ENCODE data around the gene CHST12. TPM values are rescaled to one million over a fixed set of nuclear protein-coding genes. Genes with fewer than 3 reads are reported as not detected.

Gene CHST12
- total and polyA plus RNA-seq, 10 of the 15 experiments (the other 5 are each of a cell fraction or from before 2014, with no cell fraction given): 0.05 to 14.2 (median 3.3) TPM

GRCh38 chr7:2411049-2411448, 7.6 kb downstream of the CHST12 start:
- Histone ChIP-seq H3K27ac (ENCODE audit: control insufficient read depth, insufficient read depth) (no peak overlapping the region), H2AFZ (ENCODE audit: control insufficient read depth, low read depth, low read length) (no peak overlapping the region), H3K79me2 (ENCODE audit: control insufficient read depth, insufficient read depth, low read length) (peaks cover 21% of the 10 kb centered on the region), H3K27me3 (replicated peaks in 1 of 2; ENCODE audit: control insufficient read depth in 2 of 2, insufficient read depth in 2 of 2, low read length in 1 of 2) (no peaks in the 10 kb centered on the region), H3K9me3 (replicated peaks; ENCODE audit: control insufficient read depth, insufficient read depth, low read length) (no peaks in the 10 kb centered on the region), H3K4me3 (no peak overlapping the region), H4K20me1 (ENCODE audit: control insufficient read depth, insufficient read depth) (no peaks in the 10 kb centered on the region; the same call in 1 of the 2 replicates), H3K4me2 (ENCODE audit: control insufficient read depth, insufficient read depth) (no peak overlapping the region), H3K9ac (ENCODE audit: control insufficient read depth, insufficient read depth, low read length) (no peak overlapping the region), H3K36me3 (ENCODE audit: control insufficient read depth in 2 of 2, insufficient read depth in 2 of 2, low read length in 1 of 2) (peaks cover 0 to 6% of the 10 kb centered on the region in 2 experiments; a peak in 1 of 4 replicates), H3K4me1 (ENCODE audit: control insufficient read depth, insufficient read depth, low read length) (peaks cover 28% of the 10 kb centered on the region)
- in situ Hi-C loops (cut with MboI): no loop called here
- FAIRE-seq: no peak
- no peak for TF ChIP-seq RFX5 (IDR thresholded peaks at IDR 0.05; ENCODE audit: low read depth, low read length)
- no peak for TF ChIP-seq PRDM15 (CRISPR knock-in tag; IDR thresholded peaks at IDR 0.05)
- no peak for TF ChIP-seq RAD51 (IDR thresholded peaks at IDR 0.05)
- no peak for TF ChIP-seq NR2C2 (IDR thresholded peaks at IDR 0.05; ENCODE audit: borderline replicate concordance, control insufficient read depth, insufficient read length, low read depth)
- no peak for DNase-seq (ENCODE audit: low read depth, low spot score)
- WGBS (ENCODE audit: insufficient coverage, insufficient replicate concordance, low lambda C conversion rate, missing lambda C conversion rate): 100% methylated on average over 1 of the region's 1 CpG
- intact Hi-C loops (cut with micrococcal nuclease; ENCODE audit: unreplicated experiment): no loop called here
- POLR2A ChIA-PET: interaction anchor here (0.9 kb wide), 1 partner anchor 57 kb away, joined by 3 read pairs; no protein-coding TSS in a partner anchor
- CTCF ChIA-PET: interaction anchor here (0.6 to 1.1 kb wide), 2 partner anchors 27 to 116 kb away, joined by 3 read pairs; no protein-coding TSS in a partner anchor
- BruUV-seq (replicated peaks): no TSS peak
- SMC1A ChIA-PET (ENCODE audit: uncharacterized antibody, unreplicated experiment): no interaction called here
- RAD21 ChIA-PET (ENCODE audit: unreplicated experiment): no interaction called here
- no peak for ATAC-seq

Data from GM12878 (cell line).